ENCODE data around the gene PLXNC1. TPM values are rescaled to one million over a fixed set of nuclear protein-coding genes. Genes with fewer than 3 reads are reported as not detected.
A peak's percentile ranks its signal among the peaks of the same experiment; 100 is the strongest.

The PLXNC1 gene
- total RNA-seq (2014; rRNA removed; shearing (Covaris generic)) = 1.6 and 1.9 TPM in 2 replicates

GRCh38 chr12:94147991-94148738 lies at the start of gene PLXNC1:
Gene PLXNC1, plus strand, starts transcription at chr12:94148577. Its CDS starts 395 bp downstream, at chr12:94148972.
- no peak for DNase-seq (ENCODE audit: low spot score)

DNA sequence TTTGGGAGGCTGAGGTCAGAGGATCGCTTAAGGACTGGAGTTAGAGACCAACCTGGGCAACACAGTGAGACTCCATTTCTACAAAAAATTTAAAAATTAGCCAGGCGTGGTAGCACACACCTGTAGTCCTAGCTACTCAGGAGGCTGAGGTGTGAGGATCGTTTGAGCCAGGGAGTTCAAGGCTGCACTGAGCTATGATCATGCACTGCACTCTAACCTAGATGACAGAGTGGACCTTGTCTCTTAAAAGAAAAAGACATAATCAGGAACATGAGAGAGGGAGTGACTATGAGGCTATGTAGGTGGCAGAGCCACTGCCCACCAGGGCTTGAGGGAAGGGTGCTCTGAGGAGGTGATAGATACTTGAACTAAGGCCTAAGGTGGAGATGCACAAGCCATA lies 49.2 kb upstream of the PLXNC1 start:
- no peak for DNase-seq (ENCODE audit: low spot score)

DNA sequence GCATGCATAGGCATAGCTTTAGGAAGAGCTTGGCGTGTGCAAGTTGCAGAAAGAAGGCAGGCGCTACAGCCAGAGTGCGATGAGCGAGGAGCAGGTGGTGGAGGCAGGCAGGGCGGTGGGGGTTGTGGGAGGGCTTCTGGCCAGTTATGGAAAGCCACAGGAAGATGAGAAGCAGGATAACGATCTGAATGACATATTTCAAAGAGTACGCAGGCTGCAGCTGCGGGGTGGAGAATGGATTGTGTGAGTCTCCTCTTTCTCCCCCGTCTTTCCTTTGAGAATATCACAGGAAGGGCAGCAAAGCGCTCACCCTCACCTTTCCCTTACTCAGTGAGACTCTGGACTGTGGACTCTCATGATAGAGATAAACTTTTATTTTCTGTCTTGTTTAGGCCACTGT lies 48.7 kb upstream of the PLXNC1 start:
- no peak for DNase-seq (ENCODE audit: low spot score)

DNA sequence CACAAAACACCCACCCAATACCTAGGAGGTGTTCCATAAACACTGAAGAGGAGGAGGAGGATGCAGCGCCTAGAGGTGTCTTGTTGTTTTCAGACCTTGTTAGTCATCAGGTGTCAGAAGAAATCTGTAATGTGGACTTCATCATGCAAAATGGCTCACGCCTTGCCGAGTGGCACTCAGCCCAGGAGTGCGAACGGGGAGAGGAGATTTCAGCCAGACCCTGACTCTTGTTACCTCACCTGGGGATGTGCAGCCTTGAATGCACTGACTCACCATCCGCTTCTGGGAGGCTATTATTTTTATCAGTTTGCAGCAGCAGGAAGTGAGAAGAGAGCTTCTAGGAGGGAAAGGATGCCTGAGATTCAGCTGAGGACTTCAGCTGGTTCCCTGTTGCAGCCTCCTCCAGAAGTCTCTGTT lies 48.2 kb upstream of the PLXNC1 start:
- no peak for DNase-seq (ENCODE audit: low spot score)

- DNase-seq (ENCODE audit: low spot score) = peak; percentile 49
These were observed 47.2 kb upstream of the PLXNC1 start for GRCh38 chr12:94100990-94101737.

- DNase-seq (ENCODE audit: low spot score) = peak; percentile 76
These were observed 46.4 kb upstream of the PLXNC1 start for GRCh38 chr12:94101738-94102660.

DNA sequence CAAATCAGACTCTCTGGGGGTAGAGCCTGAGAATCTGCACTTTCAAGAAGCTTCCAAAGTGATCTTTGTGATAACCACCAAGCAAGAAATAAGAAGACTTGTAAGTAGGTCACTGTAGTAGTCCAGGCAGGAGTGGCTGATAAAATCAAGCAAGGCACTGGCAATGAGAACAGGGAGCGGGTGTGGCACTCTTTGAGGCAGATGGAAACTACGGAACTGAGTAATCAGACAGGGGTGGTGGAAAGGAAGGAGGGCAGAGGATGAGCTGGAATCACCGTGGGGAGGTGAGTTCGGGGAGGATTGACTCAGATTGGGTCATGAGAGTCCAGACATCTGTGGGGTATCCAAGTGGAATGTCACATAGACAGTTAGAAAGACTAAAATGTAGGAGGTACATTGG lies 44.4 kb upstream of the PLXNC1 start:
- DNase-seq (ENCODE audit: low spot score) = no peak

- DNase-seq (ENCODE audit: low spot score) = no peak
These were observed 40.5 kb upstream of the PLXNC1 start for GRCh38 chr12:94107910-94108309.

DNA sequence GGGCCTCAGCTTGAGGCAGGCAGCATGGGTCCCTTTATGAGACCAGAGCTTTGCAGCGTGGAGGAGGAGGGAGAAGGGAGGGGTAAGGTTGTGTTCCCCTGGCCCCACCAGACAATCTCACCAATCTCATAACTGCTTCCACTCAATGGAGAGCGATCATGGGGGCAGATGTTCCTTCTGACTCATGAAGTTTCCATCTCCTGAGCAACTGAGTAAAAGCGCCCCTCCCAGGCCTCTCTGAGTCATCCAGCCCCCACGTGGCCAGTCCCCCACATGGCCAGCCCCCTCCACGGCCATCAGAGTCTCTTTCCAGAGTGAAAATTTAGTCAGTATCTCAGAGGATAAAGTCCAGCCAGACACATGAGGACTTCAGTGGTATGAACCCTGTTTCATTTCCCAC lies 39.2 kb upstream of the PLXNC1 start:
- DNase-seq (ENCODE audit: low spot score) = no peak

DNA sequence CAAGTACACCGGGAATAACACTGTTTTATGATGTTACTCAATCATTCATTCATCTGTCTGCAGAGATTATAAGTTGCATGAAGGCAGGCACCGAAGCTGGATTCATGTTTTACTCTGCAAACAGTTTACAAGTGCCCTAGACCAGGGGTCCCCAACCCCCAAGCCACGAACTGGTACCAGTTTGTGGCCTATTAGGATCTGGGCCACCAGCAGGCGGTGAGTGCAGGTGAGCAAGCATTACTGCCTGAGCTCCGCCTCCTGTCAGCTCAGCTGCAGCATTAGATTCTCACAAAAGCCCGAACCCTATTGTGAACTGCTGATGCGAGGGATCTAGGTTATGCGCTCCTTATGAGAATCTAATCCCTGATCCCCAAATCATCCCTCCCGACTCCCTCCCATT lies 38.1 kb upstream of the PLXNC1 start:
- no peak for DNase-seq (ENCODE audit: low spot score)

DNA sequence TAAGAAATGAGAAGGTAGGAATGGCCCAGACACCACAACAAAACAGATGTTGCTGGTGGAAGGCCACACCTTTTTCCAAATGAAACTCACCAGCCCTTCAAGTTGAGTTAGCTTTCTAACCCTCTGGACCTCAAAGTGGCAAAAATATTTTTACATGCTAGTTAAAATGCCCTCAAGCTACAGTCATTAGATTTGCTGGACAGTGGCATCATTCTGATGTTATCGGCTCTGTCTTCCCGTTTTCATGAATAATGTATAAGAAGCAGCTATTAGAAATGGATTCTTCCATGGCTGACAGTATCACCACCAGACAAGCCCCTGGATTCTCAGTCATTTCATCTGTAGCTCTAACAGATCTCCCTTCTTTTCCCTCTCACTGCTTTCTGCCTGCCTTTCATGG lies 37.1 kb upstream of the PLXNC1 start:
- DNase-seq (ENCODE audit: low spot score) = no peak

DNA sequence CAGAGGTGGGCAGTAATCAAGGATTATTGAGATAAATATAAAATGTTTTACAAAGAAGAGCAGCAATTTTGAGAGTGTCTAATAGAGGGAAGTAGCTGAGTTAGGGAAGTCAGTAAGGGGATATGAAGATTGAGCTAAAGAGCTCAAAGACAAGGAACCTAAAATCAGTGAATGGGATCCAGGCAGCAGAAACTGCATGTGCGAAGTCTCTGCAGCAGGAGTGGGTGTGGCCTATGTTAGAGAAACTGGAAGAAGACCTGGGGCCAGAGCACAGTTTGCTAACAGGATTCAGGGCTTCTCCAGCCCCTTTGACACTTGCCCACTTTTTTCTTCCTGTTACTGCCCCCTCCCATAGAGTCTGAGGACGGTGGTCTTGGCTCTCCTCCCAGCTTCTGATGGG lies 36.3 kb upstream of the PLXNC1 start:
- DNase-seq (ENCODE audit: low spot score) = no peak

GRCh38 chr12:94114166-94114565 lies 34.2 kb upstream of the PLXNC1 start:
- DNase-seq (ENCODE audit: low spot score) = no peak

GRCh38 chr12:94116191-94116590 lies 32.2 kb upstream of the PLXNC1 start:
- no peak for DNase-seq (ENCODE audit: low spot score)

- no peak for DNase-seq (ENCODE audit: low spot score)
These were observed 26.5 kb upstream of the PLXNC1 start for GRCh38 chr12:94121886-94122285.

- DNase-seq (ENCODE audit: low spot score) = no peak
These were observed 25.8 kb upstream of the PLXNC1 start for GRCh38 chr12:94122591-94122990.

DNA sequence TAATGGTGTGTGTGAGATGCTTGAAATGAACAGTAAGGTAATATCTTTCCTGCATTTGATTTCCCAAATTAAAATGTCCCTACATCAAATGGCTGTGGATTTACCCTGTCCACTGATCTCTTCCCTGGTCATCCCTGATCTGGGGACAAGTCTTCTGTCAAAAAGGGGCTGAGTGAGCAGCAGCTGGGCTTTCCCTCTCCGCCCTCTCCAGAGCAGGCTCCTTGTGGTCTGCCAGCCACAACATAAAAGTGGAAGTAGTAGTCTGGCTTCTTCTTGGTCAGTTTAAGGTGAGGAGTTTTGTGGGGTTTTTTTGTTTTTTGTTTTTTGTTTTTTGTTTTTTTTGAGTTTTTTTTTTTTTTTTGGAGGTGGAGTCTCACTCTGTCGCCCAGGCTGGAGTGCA lies 25.2 kb upstream of the PLXNC1 start:
- no peak for DNase-seq (ENCODE audit: low spot score)

GRCh38 chr12:94126067-94126466 lies 22.3 kb upstream of the PLXNC1 start:
- DNase-seq (ENCODE audit: low spot score) = no peak

GRCh38 chr12:94127239-94128131 lies 20.9 kb upstream of the PLXNC1 start:
- DNase-seq (ENCODE audit: low spot score) = no peak

GRCh38 chr12:94128280-94128679 lies 20.1 kb upstream of the PLXNC1 start:
- no peak for DNase-seq (ENCODE audit: low spot score)
